Retinal pigment epithelial cell (primary cell): Measurements from ENCODE around the gene DSCAM.

Experiments used
- DNase-seq: peaks from one replicate; pipeline ENCODE4 v3.0.0-alpha.2; 2010; ENCODE audit warnings: low read depth
- H3K4me3 ChIP-seq: 2 replicates; pipeline ENCODE4 v1.5.1; 2011; ENCODE audit warnings: mild to moderate bottlenecking, low read length, control low read depth, moderate library complexity
- TF ChIP-seq, protein P1 (sequence below): conservative IDR thresholded peaks from 2 replicates; pipeline ENCODE4 v1.5.1; 2011; ENCODE audit warnings: low read depth, low read length, control low read depth, inconsistent platforms

DSCAM gene

DNA sequence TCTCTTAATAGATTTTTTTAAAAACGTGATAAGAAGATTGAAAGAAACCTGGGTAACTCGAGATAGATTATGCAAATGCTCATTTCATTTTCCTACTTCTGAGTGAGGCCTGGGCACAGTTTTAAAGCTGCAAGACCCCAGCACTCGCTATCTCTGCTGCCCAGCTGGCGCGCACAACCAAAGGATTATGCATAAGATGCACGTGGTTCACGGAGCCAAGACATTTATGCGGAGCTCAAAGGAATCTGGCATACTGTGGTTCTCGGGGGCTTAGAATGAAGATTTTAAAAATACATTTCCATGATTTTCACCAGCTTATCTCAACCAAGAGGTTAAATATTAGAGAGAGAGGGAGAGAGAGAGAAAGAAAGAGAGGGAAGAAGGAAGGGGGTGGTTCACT is 210.9 kb downstream of the DSCAM start:
- TF ChIP-seq, protein P1, sequence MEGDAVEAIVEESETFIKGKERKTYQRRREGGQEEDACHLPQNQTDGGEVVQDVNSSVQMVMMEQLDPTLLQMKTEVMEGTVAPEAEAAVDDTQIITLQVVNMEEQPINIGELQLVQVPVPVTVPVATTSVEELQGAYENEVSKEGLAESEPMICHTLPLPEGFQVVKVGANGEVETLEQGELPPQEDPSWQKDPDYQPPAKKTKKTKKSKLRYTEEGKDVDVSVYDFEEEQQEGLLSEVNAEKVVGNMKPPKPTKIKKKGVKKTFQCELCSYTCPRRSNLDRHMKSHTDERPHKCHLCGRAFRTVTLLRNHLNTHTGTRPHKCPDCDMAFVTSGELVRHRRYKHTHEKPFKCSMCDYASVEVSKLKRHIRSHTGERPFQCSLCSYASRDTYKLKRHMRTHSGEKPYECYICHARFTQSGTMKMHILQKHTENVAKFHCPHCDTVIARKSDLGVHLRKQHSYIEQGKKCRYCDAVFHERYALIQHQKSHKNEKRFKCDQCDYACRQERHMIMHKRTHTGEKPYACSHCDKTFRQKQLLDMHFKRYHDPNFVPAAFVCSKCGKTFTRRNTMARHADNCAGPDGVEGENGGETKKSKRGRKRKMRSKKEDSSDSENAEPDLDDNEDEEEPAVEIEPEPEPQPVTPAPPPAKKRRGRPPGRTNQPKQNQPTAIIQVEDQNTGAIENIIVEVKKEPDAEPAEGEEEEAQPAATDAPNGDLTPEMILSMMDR, result no peak
- no peak overlapping the region for H3K4me3 ChIP-seq
- no peak for DNase-seq

DNA sequence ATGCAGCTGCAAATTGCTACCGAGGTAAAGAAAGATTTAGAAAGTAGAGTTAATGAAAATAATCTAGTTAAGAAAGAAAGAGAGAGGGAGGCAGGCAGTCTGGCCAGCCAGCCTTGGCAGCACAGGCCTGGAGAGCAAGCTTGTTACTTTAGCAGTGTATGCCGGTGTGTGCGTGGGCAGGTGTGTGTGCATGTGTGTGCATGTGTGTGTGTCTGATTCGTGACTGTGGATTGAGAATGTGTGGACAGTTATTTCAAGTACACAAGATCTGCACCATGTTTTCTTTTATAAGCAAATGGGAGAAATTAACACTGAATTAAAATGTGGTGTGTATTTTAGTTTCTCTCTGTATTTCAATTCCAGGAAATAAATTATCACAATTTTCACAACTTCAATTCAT is 211.6 kb downstream of the DSCAM start:
- no peak for DNase-seq
- TF ChIP-seq, protein P1, result no peak
- H3K4me3 ChIP-seq, result no peak overlapping the region

DNA sequence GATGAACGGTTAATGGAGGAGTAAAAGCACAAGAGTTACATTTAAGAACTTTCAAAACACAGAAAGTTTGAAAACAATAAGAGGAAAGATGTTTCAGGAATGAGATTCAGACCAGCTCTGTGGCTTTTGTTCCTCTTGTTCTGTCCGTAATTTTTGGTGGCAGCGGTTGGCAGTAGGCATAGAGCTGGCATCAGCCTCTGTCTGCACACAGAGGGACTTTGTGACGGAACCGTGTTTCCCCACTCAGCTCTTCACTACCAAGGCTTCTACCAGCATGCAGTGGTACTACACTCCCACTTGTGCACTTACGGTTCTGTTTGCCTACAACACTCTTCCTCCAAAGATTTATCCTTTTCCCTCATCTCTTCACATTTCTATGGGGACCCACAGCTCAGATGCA is 212.8 kb downstream of the DSCAM start:
- DNase-seq, result no peak
- H3K4me3 ChIP-seq, result no peak overlapping the region
- TF ChIP-seq, protein P1, result no peak

DNA sequence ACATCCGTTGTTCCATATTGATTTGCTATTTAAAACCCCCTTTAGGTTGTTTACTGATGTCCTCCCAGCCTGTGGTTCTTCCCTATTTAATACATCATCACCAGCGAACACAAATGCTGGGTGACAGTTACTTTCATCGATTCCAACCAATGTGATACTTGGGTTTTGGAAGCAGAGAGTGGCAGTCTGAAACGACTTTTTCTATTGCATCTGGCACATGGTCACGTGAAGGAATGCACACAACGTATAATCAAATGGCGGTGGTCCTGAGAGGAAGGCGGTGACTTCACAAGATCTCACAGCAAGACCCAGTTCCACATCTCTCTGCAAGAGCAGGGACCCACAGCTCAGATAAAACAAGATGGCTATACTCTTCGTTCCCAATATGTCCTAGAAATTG is 213.9 kb downstream of the DSCAM start:
- no peak for DNase-seq
- TF ChIP-seq, protein P1, result no peak
- no peak overlapping the region for H3K4me3 ChIP-seq

DNA sequence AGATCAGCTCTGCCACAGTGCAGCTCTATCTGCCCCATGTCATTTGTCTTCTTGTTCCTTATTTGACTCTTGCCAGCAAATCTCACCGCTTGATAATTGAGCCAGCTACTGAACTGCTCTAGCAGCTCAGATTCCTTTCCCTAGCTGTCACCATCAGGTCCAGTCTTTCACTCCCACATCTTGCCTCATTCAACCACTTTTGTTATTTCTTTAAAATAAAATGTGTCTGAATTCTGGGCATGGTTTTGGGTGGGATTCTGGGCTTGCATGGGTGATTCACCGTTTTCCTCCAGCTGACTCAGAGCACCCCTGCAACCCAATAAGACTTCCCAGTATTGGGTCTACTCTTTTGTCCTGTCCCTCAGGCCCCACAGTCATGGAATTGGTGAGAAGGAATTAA is 215.7 kb downstream of the DSCAM start:
- TF ChIP-seq, protein P1, result no peak
- DNase-seq, result no peak
- H3K4me3 ChIP-seq, result no peak overlapping the region

DNA sequence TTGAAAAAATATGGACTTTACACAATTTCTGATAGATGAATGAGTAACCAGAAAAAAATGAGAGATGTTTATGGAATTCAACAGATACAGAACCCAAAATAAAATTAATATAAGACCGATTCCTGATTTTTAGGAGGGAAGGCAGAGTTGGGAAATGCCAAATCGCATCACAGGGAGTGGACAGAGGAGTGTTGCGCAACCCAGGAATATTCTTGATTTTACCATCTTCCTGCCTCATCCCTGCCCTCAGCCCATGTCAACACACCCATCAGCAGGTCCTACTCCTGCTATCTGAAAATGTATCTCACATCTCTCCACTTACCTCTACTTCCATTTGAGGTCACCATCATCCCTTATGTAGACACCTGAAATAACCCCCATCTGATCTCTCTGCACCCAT is 221.0 kb downstream of the DSCAM start:
- TF ChIP-seq, protein P1, result no peak
- no peak for DNase-seq
- H3K4me3 ChIP-seq, result no peak overlapping the region

- H3K4me3 ChIP-seq, result no peak overlapping the region
- DNase-seq, result no peak
- TF ChIP-seq, protein P1, result no peak
Observed at GRCh38 chr21:40623528-40623927, 223.4 kb downstream of the DSCAM start.
